Body of pancreas (tissue), 4 donors: ENCODE results near the gene SPOCK1.

Source experiments
- CTCF ChIP-seq, 7 experiments: fragments of 450-650 bp in 4 of 7; fragments of 200-600 bp in 3 of 7; sonication (generic) in 3 of 7; IDR thresholded peaks; one replicate each; pipeline ENCODE4 v1.5.1; 2016 to 2019; ENCODE audit warnings: antibody characterized with exemption in 7 of 7
- POLR2A ChIP-seq, 3 donors: fragments of 450-650 bp; IDR thresholded peaks; one replicate each; pipeline ENCODE4 v1.6.1; 2016; ENCODE audit warnings: antibody characterized with exemption in 3 of 3, mild to moderate bottlenecking in 2 of 3

DNA sequence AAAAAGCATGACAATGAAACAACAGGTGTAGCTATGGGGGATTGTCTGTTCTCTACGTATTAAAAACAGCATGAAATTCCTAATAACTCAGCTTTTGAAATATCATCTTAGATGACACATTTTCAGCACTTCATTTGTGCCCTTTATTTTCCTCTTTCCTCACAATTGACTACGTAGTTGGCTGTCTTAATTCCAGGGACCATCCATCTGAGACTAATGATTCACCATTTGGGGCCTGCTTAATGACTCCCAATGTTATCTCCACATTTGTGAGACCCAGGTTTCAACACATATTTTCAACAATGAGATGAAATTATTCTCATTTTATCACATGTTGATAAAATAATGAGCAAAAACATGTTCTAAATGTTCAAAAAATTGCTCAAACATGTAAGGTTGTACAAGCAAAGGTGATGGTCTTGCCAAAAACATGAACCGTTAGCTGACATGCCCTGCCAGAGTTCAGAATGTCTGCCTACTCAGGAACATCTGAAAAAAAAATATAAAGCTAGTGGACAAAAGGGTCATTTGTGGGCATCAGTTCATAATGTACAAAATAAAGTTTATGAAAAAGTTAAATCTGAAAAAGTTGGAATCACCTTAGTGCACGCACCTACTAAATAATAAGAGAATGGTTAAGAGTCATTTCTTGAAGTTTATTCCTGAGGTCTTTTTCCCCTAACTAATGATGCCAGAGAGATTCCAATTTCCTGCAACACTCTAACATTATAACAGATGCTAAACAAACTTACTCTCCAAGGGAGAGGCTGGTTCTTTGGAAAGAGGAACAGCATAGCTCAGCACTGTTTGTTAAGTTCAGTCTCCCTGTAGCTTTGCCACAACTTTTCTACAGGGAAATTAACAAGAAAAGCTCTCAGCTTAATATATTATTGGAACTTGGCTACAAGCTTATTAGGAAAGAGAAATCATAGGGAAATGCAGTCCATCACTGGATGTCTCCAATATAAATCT lies 275.5 kb downstream of the SPOCK1 start:
- no peak for TF ChIP-seq POLR2A (IDR thresholded peaks at IDR 0.05)
- TF ChIP-seq CTCF (IDR thresholded peaks at IDR 0.05): no peak
